LoVo (cell line): ENCODE measurements around the gene SCRT2.
A peak's percentile ranks its signal among the peaks of the same experiment; 100 is the strongest.

Experiments
- DNase-seq: peaks from one replicate; pipeline ENCODE4 v3.0.0-alpha.2; 2016; ENCODE audit warnings: low spot score

SCRT2 gene

DNA sequence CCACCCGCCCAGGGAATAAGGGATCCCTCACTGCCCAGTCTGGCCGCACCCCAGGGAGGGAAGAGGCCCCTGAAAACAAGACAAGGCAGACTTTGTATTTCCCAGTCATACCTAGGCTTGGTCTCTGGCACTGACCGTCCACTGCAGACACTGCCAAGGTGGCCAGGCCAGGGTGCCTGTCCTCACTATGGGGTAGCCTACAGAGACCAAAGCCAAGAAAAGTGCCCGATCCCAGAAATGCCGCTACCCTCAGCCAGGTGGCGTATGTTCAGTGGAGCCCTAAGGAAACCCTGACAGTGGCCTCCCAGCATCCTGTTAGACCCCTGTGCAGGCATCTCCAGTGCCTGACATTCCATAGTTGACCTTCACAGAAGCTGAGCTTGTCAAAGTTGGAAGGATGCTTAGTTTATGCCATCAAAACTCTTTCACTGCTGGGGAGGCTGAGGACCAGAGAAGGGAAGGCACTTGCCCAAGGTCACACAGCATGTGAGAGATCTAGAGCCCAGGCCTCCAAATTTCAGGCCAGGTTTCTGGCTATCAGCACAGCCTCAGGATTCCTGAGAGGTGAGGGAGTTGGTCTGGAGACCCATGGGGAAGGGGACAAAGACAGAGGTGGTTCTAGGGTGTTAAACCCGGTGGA is 2.5 kb downstream of the SCRT2 start:
- no peak for DNase-seq

GRCh38 chr20:671252-672030 is 4.2 kb downstream of the SCRT2 start:
- DNase-seq = no peak

GRCh38 chr20:669573-669972 is 6.0 kb downstream of the SCRT2 start:
- DNase-seq = no peak

- DNase-seq = no peak
Observed at GRCh38 chr20:668638-669037, 7.0 kb downstream of the SCRT2 start.

DNA sequence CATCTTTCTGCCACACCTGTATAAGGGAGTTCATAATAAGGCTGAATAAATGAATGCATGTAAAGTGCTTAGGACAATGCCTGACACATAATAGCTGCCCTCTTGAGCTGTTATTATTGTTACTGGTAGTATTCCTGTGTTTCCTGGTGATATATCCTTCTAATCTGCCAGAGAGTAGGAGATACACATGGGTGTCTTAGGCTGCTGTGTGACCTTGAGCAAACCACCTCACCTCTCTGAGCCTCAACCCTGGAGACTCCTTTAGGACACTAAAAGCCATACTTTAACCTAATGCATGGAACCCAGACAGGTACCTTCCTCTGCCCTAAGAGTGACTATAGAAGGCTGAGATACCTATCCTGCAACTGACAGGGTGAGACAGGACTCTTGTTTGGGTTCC is 7.6 kb downstream of the SCRT2 start:
- DNase-seq = no peak

DNA sequence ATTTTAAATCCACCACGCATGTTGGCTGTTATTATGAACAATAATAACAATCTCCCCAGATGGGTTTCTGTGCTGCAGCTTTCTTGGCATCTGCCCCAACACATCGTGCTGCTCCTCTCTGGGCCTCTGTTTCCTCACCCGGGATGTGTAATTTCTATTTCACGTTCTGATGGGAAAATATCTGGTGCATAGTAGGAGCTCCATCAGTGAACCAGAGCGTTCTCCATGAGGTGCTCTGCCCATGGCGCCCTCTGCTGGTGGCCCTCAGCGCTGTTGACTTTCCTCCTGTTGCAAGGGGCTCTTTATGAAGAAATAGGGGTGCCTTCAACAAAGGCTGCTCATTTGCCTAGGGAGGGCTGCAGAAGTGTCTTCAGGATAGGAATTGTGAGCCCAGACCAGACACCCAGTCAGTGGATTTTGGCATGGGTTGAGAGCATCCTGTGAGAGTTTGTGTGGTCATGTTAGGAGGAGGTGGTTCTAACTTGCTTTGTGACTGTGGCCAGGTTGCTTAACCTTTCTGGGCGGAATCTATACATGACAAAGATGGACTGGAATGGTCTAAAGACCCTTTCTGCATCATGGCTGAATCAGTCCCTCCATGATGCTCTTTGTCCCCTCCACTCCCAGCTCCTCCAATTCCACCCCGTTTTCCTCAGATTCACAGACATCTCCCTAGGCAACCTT is 8.1 kb downstream of the SCRT2 start:
- peak; percentile 22 for DNase-seq

DNA sequence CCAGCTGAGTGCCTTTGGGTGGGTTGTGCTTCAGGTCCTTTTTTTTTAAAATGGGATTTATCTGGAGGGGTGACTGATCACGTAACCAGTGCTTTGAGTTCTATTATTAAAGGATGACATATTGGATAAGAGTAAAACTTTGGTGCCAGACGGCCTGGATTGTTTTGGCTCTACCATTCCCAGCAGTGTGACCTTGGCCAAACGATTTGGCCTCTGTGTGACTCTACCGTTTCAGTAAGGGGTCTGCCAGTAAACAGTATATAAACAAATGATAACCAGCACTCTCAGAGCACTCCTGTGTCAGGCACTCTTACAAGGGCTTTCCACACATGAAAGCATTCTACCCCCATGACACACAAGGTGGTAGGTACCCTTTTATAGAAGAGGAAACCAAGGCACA is 8.7 kb downstream of the SCRT2 start:
- DNase-seq = no peak

GRCh38 chr20:665276-665675 is 10.3 kb downstream of the SCRT2 start:
- no peak for DNase-seq

DNA sequence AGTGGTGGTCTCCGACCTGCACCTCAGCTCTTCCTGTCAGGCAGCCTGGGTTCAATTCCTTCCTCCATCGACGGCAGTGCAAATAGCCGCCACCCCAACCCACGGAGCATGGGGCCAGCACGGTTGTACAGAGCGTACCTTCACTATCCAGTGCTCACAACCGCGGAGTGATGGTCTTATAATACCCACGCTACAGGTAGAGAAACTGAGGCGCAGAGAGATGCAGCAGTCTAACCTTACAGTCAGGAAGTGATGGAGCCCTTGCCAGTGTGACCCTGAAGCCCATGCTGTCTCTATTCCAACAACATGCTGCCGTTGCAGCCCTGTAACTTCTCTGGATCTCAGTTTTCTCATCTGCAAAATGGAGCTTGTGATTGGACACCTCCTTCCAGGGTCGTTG is 11.0 kb downstream of the SCRT2 start:
- DNase-seq = no peak

DNA sequence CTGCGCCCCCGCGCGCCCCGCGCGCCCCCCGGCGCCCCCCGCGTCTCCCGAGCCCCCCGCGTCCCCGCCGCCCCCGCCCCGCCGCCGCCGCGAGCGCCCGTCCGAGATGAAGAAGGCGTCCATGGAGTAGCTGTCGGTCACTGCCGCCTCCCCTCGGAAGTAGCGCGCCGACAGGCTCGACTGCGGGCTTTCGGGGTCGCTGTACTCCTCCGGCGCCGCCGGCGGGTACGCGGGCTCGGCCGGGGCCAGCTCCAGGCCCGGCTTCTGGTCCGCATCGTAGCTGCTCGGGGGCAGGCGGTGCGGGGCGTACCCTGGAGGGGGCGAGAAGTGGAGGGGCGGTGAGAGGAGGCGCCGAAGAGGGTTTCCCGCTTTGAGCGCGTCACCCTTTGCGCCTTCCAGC is 11.5 kb downstream of the SCRT2 start:
- no peak for DNase-seq

- no peak for DNase-seq
Observed at GRCh38 chr20:663315-664090, 12.1 kb downstream of the SCRT2 start.

GRCh38 chr20:662277-663192 is 13.1 kb downstream of the SCRT2 start:
- no peak for DNase-seq

- DNase-seq = no peak
Observed at GRCh38 chr20:661474-662270, 13.9 kb downstream of the SCRT2 start.

- DNase-seq = no peak
Observed at GRCh38 chr20:658731-659291, 16.8 kb downstream of the SCRT2 start.

DNA sequence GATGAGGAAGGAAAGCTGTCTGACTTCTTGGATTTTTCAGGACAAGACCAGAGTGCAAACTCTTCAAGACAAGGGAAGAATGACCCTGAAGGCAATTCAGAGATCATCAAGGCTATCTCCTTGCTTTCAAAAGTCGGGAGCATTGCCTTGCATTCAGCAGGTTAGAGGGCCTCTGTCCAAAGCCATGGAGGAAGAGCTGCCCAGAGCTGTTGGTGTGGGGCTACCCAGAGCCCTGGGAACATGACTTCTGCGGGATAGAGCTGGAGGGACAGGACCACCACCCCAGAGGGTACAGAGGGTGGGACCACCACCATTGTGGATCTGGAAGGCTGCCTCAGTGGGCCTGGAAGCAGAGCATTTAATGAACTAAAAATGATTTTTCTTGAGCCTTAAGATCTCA is 17.4 kb downstream of the SCRT2 start:
- no peak for DNase-seq

DNA sequence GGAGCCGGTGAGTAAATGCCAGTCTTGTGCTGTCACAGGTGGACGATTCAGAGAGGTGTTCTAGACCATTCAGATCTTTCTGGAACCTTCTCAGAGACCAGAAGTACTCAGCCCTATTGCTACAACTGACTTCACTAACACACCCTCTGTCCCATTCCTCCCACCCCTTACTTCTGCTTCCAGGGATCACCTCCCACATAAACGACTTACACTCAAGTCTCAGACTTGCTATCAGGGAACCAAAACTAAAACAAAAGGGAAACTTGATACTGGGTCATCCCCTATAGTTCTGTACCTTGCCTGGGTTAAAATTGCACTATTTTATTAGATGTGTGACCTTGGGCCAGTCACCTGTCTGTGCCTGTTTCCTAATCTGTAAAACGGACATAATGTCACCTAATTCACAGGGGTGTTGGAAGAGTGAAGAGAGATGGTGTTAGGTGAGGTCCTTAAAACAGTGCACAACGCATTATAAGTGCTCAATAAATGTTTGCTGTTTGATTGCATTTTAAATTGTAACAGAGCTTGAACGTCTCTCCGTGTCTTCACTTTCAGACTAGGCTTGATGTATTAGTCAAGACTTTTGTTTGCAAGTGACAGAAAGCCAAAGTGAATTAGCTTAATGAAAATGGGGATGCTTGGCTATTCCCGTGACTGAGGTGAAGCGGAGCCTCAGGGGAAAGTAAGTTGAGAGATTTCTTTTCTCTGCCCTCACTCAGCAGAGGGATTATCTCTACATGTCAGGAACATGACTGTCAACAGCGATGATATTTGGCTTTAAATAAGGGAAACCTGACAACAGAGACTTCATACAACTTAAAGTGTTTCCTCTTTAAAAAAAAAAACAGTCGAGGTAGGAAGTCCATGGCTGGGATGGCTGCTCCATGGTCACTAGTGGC is 19.6 kb downstream of the SCRT2 start:
- DNase-seq = no peak

- DNase-seq = no peak
Observed at GRCh38 chr20:654417-654750, 21.2 kb downstream of the SCRT2 start.

- no peak for DNase-seq
Observed at GRCh38 chr20:653590-654416, 21.8 kb downstream of the SCRT2 start.
